Measurements from ENCODE around the gene ZNF784.

ZNF784 gene

DNA sequence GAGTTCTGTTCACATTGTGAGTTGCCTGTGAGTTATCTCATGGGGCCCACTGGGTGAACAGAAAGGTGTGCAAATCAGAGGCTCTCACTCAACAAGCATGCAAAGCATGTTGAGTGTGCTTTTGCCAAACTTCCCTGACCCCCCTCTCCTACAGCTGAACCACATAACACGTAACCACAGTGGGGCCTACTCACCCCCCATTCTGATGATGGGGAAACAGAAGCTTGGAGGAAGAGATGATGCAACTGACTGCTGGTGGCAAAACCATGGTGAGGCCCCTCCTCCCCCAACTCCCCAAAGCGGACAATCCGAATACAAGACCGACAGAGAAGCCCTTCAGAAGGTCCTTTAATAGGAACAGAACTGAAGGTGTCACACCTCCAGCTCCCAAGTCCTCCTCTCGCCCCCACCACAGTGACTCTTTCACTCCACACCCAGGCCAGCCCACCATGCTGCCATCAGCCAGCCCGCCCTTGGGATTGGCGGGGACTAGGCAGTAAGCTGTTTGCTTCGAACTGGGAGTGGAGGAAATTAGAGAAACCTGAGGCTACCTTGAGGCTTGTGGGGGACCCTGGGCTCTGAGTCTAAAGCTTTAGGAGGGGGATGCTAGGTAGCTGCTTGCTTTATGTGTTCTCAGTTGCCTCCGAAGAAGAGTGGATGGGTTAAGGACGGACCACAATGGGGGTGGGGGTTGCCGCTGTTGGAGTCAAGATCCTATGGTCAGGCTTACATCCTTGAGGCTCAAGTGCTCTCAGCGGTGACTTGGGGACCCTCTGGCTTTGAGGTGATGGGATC, 3.8 kb downstream of the ZNF784 start:
- DNase-seq: no peak

DNA sequence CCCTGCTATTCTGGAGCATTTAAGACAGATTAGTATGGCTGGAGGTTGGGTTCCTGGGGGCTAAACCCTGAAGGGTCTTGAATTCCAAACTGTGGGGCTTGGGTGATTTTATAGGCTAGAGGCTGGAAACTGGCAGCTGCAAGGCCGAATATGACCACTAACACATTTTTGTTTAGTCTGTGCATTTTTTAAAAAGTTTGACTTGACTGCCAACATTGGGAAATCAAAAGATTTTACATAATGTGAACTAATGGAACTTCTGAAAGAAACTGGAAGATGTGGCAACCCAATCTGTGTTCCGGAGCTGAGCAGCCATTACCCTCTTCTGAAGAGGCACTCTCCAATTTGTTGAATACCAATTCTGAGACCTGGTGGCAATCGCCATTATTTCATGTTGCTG, 5.1 kb downstream of the ZNF784 start:
- no peak for DNase-seq

DNA sequence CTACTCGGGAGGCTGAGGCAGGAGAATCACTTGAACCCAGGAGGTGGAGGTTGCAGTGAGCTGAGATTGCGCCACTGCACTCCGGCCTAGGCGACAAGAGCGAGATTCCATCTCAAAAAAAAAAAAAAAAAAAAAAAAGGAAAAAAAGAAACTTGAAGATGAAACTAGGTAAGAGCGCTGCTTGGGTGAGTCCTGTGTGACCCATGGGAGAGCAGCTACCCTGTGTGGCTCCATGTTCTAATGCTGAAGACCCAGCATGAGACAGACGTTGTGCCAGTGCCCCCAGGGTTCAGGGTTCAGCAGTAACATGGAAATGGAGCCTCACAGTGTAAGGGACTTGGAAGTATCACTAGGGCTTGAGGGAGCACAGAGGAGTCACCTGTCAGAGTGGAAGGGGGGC, 5.9 kb downstream of the ZNF784 start:
- no peak for DNase-seq

DNA sequence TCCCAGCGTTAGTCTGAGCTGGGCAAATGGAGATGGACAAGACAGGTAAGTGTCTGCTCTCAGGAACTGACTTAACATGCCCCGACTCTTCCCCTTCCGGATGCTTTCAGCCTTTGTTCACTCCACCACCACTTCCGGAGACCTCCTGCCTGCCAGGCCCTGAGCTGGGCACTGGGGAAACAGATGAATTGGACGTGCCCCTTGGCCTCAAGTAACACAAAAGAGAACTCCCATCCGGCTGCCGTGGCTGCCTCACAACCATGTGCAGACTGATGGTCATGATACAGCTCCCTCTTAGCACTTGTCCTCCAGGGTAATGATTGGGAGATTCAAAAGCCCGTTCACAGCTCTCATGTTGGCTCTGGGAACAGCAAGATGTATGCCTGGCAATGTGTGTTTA, 6.9 kb downstream of the ZNF784 start:
- DNase-seq: no peak

DNA sequence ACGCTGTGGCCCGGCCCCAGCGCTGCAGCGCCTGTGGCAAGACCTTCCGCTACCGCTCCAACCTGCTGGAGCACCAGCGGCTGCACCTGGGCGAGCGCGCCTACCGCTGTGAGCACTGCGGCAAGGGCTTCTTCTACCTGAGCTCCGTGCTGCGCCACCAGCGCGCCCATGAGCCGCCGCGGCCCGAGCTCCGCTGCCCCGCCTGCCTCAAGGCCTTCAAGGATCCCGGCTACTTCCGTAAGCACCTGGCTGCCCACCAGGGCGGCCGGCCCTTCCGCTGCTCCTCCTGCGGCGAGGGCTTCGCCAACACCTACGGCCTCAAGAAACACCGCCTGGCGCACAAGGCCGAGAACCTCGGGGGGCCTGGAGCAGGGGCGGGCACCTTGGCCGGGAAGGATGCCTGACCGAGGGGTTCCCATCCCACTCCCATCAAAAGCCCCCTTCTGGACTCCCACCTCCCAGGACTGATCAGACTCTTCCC, 7.9 kb downstream of the ZNF784 start:
- DNase-seq: no peak

DNA sequence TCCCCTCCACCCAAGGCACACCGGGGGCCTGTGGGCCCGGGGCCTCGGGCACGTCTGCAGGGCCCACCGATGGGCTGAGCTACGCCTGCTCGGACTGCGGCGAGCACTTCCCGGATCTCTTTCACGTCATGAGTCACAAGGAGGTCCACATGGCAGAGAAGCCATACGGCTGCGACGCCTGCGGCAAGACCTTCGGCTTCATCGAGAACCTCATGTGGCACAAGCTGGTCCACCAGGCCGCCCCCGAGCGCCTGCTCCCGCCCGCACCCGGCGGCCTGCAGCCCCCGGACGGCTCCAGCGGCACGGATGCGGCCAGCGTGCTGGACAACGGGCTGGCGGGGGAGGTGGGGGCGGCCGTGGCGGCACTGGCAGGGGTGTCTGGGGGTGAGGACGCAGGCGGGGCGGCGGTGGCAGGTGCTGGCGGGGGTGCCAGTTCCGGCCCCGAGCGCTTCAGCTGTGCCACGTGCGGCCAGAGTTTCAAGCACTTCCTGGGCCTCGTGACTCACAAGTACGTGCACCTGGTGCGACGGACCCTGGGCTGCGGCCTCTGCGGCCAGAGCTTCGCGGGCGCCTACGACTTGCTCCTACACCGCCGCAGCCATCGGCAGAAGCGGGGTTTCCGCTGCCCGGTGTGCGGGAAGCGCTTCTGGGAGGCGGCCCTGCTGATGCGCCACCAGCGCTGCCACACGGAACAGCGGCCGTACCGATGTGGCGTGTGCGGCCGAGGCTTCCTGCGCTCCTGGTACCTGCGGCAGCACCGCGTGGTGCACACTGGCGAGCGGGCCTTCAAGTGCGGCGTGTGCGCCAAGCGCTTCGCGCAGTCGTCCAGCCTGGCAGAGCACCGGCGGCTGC, 8.6 kb downstream of the ZNF784 start:
- no peak for DNase-seq

DNA sequence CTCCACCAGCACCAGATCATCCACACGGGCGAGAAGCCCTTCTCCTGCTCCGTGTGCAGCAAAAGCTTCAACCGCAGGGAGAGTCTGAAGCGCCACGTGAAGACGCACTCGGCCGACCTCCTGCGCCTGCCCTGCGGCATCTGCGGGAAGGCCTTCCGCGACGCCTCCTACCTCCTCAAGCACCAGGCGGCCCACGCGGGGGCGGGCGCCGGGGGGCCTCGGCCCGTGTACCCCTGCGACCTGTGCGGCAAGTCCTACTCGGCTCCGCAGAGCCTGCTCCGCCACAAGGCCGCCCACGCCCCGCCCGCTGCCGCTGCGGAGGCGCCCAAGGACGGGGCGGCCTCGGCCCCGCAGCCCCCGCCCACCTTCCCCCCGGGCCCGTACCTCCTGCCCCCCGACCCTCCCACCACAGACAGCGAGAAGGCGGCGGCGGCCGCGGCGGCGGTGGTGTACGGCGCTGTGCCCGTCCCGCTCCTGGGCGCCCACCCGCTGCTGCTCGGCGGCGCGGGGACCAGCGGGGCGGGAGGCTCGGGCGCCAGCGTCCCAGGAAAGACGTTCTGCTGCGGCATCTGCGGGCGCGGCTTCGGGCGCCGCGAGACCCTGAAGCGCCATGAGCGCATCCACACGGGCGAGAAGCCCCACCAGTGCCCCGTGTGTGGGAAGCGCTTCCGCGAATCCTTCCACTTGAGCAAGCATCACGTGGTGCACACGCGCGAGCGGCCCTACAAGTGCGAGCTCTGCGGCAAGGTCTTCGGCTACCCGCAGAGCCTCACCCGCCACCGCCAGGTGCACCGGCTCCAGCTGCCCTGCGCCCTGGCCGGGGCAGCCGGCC, 9.4 kb downstream of the ZNF784 start:
- DNase-seq: no peak

DNA sequence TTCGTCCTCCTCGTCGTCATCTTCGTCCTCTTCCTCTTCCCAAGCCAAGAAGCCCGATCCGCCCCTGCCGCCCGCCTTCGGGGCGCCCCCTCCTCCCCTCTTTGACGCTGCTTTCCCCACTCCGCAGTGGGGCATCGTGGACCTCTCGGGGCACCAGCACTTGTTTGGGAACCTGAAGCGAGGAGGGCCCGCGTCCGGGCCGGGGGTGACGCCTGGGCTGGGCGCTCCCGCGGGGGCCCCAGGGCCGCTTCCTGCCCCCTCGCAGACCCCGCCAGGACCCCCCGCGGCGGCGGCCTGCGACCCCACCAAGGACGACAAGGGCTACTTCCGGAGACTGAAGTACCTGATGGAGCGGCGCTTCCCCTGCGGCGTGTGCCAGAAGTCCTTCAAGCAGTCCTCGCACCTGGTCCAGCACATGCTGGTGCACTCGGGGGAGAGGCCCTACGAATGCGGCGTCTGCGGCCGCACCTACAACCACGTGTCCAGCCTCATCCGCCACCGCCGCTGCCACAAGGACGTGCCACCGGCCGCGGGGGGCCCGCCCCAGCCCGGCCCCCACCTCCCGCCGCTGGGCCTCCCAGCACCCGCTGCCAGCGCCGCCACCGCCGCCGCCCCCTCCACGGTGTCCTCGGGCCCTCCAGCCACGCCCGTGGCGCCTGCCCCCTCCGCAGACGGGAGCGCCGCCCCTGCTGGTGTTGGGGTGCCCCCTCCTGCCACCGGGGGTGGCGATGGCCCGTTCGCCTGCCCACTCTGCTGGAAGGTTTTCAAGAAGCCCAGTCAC, 10.2 kb downstream of the ZNF784 start:
- no peak for DNase-seq

DNA sequence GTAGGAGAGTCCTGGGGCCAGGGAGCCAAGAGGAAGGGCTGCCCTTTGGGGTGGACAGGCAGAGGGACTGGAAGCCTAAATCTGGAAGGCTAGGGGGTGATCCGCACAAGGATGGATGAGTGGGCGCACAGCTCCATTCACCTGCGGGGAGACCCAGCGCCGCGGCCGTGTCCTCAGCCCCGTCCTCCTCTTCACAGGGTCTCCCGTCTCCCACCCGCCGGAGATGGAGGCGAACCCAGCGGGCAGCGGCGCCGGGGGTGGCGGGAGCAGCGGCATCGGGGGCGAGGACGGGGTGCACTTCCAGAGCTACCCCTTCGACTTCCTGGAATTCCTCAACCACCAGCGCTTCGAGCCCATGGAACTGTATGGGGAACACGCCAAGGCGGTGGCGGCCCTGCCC, 11.0 kb downstream of the ZNF784 start:
- no peak for DNase-seq

DNA sequence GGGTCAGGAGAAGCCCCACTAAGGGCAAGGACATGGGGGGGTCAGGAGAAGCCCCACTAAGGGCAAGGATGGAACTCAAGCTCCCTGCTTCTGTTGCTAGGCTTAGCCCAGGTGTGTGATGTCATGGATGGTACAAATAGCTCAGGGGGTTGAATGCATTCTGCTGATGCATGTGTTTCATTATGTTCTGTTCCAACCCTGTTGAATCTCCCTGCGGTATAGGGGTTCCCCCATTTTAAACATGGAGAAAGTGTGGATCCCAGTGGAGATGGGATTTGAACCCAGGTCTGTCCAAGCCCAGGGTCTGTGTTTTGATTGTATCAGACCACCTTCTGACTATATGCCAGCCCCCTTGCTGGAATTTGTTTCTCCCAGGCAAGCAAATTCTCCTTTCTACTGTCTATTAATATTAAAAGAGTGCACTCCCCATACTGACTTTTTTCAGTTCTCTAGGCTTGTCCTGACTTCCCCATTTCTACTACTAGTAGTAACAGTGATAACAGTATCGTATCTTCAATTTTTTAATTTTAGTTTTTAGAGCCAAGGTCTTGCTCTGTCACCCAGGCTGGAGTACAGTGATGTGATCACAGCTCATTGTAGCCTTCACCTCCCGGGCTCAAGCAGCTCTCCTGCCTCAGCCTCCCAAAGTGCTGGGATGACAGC, 12.3 kb downstream of the ZNF784 start:
- DNase-seq: no peak

DNA sequence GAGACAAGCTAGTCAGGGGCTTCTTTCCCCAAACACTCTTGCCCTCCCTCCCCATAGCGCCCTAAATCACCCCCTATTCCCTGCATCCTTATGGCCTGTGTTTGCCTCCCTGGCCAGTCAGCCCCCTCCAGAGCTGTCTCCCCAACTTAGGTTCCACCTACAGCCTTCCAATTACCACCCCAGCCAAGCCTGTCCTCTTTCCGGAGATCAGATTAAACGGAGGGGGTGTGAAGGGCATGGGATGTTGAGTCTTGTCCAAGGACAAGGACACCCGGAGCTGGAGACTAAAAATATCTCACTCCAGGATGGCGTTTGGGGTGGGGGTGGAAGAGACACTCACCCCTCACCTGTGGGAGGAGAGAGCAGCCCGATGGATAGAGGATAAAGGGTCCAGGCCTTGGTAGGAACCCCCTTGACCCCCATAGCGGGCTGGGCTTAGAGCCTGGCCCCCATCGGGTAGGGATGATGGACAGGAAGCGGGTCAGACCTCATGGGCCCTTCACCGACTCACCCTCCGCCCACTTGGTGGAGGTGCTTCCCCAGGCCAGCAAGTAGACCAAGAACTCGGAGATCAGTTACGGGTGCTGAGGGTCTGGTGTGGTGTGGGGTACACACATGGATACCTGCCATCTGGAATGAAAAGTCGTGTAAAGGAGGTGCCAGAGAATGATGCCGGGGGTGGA, 12.9 kb downstream of the ZNF784 start:
- DNase-seq: no peak

DNA sequence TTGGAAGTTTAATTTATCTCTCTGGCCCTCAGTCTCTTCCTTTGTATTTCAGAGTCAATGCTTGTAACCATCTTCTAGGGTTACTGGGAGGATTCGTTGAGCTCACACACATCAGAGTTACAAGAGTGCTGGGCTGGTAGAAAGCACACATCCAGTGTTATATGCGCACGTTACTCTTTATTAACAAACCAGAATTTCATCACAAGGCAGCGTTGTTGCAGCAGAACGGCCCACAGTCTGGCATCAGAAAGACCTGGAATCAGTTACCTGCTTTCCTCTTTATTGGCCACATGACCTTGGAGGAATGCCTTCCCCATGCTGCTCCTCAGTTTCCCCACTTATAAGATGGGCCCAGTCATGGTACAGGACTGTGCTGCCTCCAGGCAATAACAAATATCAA, 15.0 kb downstream of the ZNF784 start:
- no peak for DNase-seq

DNA sequence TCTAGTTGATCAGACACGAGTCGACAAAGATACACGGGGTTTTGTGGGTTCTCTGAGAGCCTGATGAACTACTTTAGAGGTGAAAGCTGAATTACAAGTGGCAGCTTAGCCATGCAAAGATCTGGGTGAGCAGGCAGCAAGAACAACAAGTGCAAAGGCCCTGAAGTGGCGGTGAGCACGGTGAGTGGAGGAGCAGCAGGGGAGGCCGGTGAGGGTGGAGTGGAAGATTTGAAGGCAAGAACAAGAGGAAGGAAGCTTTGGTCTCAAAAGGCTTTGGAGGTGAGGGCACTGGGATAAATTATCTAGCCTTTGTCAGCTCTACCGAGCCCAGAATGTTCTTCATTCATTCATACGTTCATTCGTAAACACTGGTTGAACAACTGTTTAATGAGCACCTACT, 17.5 kb downstream of the ZNF784 start:
- no peak for DNase-seq

DNA sequence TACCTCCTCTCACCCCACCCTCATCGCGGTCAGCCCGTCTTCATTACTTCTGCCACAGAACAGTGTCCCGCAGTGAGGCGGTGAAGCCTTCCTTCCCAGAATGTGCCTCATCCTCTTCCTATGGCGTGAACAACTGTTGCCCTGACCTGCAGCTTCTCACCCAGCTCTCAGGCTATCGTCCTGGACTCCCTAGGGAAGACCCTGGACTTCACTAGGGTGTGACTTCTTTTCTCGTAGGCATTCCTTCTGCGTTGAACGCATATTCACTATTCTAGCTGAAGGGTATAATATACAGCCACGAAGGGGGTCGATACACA, 17.9 kb downstream of the ZNF784 start:
- DNase-seq: no peak

DNA sequence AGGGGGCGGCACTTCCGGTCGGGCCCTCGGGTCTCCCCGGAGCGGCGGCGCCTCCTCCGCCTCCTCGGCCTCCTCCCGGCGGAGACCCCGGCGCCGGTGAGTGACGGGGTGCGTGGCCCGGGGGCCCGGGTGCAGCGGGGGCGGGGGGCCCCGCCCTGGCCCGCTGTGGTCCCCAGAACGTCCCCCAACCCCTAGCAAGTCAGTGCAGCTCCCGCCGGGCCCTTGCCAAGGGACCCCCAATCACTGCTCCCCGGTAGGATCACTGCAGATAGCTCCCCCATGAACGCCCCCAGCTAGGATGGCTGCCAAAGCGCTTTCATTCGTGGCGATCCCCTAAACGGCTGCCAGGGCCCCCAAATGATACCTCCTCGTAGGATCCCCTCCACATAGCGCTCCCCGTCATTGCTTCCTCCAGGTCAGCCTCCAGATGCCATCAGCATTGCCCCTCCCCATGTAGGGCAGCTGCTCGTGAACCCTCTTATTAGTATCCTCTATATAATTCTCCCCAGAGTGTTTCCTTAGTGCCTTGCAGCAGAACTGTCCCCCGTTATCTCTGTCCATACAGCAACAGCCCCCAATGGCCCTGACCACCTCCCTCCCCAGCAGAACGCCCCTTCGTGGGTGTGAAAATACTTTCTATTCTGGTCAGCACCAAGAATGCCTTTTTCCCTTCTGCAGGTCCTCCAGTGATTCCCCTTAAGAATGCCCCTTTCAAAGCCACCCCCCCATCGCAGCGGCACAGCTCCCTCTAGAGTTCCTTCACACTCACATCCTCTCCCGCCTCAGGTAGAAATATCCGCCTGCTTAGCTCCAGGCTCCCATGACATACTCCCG, 18.5 kb downstream of the ZNF784 start, which contains the start of gene ZNF865:
Gene ZNF865, plus strand, starts transcription at position 11 of the 834 bp plus-strand sequence. CDS start 7,972 bp downstream, outside the sequence.
- DNase-seq: peak; percentile 72

DNA sequence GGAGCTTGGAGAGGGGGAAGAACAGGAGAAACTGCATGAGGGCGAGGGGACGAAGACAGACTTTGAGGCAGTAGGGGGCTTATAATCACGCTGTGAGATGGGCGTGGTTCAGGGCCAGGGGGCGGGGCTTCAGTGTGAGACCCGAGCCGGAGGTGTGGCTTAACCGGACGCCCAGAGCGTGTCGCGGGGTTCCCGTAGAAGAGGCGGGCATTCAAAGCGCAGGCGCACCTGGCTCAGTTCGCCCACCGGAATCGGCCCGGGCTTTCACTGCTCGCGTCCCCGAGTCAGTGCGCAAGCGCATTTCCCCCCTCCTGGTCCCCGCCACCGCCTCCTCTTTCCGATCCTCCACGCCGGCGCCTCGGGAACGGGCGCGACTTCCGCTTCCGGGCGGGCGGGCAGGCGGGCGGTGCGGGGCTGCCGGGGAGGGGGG, 19.1 kb downstream of the ZNF784 start:
- peak; percentile 99 for DNase-seq

DNA sequence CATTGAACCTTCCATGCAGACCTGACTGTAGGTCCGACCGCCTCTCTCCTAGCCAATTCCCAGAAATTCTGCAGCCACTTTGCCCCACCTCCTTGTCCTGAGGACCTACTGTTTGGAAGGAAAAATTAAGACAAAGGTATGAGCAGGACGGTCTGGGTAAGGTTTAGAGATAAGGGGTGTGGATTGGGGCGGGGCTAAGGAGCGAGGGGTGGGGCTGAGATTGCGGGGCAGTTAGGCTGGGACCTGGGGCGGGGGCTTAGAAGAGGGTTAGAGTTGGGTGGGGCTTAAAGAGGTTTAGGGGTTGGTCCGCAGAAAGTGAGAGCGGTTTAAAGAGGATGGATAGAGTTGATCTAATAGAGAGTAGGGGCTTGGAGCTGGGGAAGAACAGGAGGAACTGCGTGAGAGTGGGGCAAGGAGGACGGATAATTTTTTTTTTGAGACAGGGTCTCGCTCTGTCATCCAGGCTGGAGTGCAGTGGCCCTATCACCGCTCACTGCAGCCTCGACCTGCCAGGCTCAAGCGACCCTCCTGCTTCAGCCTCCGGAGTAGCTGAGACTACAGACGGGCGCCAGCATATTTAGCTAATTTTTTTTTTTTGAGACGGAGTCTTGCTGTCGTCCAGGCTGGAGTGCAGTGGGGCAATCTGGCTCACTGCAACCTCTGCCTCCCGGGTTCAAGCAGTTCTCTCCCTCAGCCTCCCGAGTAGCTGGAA, 20.6 kb downstream of the ZNF784 start:
- DNase-seq: no peak

DNA sequence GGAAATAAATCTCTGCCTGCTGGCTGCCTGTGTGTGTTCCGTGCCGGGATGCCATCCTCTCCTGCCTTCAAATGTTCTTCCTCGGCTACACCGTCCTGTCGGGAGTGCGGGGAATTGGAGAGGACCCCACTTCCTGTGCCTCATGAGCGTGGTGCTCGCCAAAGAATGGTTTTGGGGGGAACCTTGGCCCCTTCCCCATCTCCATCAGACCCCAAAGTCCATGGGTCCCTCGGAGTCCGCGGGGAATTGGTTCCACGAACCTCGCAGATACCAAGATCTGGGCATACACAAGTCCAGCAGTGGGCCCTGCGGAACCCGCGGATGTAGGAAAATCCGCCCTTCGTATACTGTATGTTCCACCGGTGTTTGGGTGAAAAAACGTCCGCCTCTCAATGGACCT, 21.3 kb downstream of the ZNF784 start:
- DNase-seq: no peak

All from activated naive CD4-positive, alpha-beta T cell treated with Interleukin-2 at 50 U/mL for 16 hours (primary cell).